ACC112 (cell line): ENCODE data around the gene ST6GALNAC2.

ENCODE experiments used
- H2AFZ ChIP-seq: fragments of 200-600 bp; sonication (generic); one replicate; pipeline ENCODE4 v1.6.0; 2017; ENCODE audit warnings: antibody characterized with exemption, low read length; ENCODE audit not compliant: unreplicated experiment
- H3K27ac ChIP-seq: fragments of 200-600 bp; sonication (generic); 2 replicates; pipeline ENCODE4 v1.5.1; 2014; ENCODE audit warnings: low read depth, mild to moderate bottlenecking, antibody characterized with exemption, low read length, moderate library complexity
- H3K27me3 ChIP-seq: fragments of 200-600 bp; sonication (generic); 2 replicates; pipeline ENCODE4 v1.6.1; 2014; ENCODE audit warnings: mild to moderate bottlenecking, antibody characterized with exemption, low read length, moderate library complexity, mixed read lengths; ENCODE audit not compliant: insufficient read depth
- H3K36me3 ChIP-seq: fragments of 200-600 bp; sonication (generic); 2 replicates; pipeline ENCODE4 v1.6.1; 2016; ENCODE audit warnings: mild to moderate bottlenecking, antibody characterized with exemption, low read length, moderate library complexity, mixed read lengths; ENCODE audit not compliant: insufficient read depth
- H3K4me1 ChIP-seq: fragments of 200-600 bp; sonication (generic); one replicate; pipeline ENCODE4 v1.6.1; 2016; ENCODE audit warnings: low read length, mixed read lengths; ENCODE audit not compliant: insufficient read depth, unreplicated experiment, control insufficient read depth
- H3K4me3 ChIP-seq: fragments of 200-600 bp; sonication (generic); 2 replicates; pipeline ENCODE4 v1.5.1; 2014; ENCODE audit warnings: mild to moderate bottlenecking, low read depth, low read length
- H3K79me2 ChIP-seq: fragments of 200-600 bp; sonication (generic); one replicate; pipeline ENCODE4 v1.6.0; 2016; ENCODE audit warnings: low read length; ENCODE audit not compliant: control insufficient read depth, unreplicated experiment, insufficient read depth

The ST6GALNAC2 gene

GRCh38 chr17:76585649-76586593 is at the start of gene ST6GALNAC2:
Gene ST6GALNAC2 (minus strand): TSS chr17:76585860. CDS start chr17:76585808, 52 bp downstream.
- peak within 1 kb of the TSS; percentile 11 for H2AFZ ChIP-seq
- H3K27ac ChIP-seq: no peak within 1 kb of the TSS
- peak within 1 kb of the TSS; percentile 71 for H3K4me3 ChIP-seq
- H3K4me1 ChIP-seq: peaks cover under 1% of the 10 kb centered on the region
- no peaks in the 10 kb centered on the region for H3K79me2 ChIP-seq
- no peaks in the 10 kb centered on the region for H3K36me3 ChIP-seq
- peaks cover 28% of the 10 kb centered on the region for H3K27me3 ChIP-seq

DNA sequence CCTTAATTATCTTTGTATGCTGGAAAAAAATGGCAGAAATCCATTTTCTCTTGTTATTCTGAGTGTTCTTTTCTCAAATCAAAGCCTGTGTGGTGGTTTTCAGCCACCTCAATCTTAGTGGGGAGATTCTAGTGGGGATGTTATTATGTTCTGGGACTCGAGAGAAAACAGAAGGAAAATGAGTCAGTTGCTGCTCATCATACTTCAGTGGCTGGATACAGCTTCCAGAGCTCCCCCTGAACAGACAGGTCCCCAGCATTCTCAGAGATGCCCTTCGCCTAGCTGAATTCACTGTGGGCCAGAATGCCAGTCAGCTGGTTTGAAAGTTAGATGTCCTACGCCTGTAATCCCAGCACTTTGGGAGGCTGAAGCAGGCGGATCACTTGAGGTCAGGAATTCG is 49.4 kb upstream of the ST6GALNAC2 start:
- H3K4me1 ChIP-seq: peaks cover 12% of the 10 kb centered on the region
- H2AFZ ChIP-seq: no peak overlapping the region
- H3K27me3 ChIP-seq: no peaks in the 10 kb centered on the region
- H3K4me3 ChIP-seq: no peak overlapping the region
- no peaks in the 10 kb centered on the region for H3K36me3 ChIP-seq
- no peak overlapping the region for H3K27ac ChIP-seq
- H3K79me2 ChIP-seq: no peaks in the 10 kb centered on the region

- peaks cover 12% of the 10 kb centered on the region for H3K4me1 ChIP-seq
- no peak overlapping the region for H3K27ac ChIP-seq
- no peaks in the 10 kb centered on the region for H3K79me2 ChIP-seq
- no peaks in the 10 kb centered on the region for H3K27me3 ChIP-seq
- no peak overlapping the region for H2AFZ ChIP-seq
- no peaks in the 10 kb centered on the region for H3K36me3 ChIP-seq
- H3K4me3 ChIP-seq: no peak overlapping the region
Observed at GRCh38 chr17:76633628-76634328, 48.1 kb upstream of the ST6GALNAC2 start.

DNA sequence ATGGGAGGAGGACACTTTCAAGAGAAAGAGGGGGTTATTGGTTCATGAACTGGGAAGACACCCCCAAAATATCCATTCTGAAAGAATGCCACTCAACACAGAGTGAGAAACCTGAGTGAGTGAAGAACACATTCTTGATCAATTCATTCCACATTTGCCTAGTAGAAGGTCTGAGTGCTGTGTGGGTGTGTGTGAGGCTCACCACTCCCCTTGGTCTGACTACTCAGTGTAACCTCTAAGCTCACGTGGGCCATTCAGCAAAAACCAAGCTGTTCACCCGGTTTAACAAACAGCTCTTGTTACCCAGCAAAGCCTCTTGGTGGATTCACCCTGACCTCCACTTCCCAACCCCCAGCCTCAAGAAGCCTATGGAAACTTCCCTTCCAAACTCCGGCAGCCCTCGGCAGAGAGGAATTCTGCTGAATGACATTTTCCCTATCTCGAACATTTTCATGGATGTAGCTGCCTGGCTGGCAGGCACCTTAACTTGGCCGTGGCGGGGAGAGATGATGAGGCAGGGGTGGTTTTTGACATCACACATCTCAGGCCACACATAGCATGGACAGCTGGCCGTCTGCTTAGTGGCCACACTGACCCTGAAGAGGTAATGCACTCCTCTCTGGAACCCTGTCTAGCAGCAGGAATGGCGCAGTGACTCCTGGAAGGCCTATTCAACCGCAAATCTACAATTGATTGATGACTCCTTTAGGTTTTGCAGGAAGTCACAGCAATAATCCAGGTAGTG is 46.3 kb upstream of the ST6GALNAC2 start:
- H3K27me3 ChIP-seq: no peaks in the 10 kb centered on the region
- no peak overlapping the region for H3K4me3 ChIP-seq
- no peak overlapping the region for H2AFZ ChIP-seq
- H3K27ac ChIP-seq: no peak overlapping the region
- H3K79me2 ChIP-seq: no peaks in the 10 kb centered on the region
- H3K4me1 ChIP-seq: peaks cover 12% of the 10 kb centered on the region
- no peaks in the 10 kb centered on the region for H3K36me3 ChIP-seq

- Histone ChIP-seq H3K27ac (no peak overlapping the region), H2AFZ (no peak overlapping the region), H3K27me3 (no peaks in the 10 kb centered on the region), H3K36me3 (no peaks in the 10 kb centered on the region), H3K4me3 (no peak overlapping the region), H3K4me1 (peaks cover 5% of the 10 kb centered on the region), H3K79me2 (no peaks in the 10 kb centered on the region)
Observed at GRCh38 chr17:76630151-76630550, 44.5 kb upstream of the ST6GALNAC2 start.

DNA sequence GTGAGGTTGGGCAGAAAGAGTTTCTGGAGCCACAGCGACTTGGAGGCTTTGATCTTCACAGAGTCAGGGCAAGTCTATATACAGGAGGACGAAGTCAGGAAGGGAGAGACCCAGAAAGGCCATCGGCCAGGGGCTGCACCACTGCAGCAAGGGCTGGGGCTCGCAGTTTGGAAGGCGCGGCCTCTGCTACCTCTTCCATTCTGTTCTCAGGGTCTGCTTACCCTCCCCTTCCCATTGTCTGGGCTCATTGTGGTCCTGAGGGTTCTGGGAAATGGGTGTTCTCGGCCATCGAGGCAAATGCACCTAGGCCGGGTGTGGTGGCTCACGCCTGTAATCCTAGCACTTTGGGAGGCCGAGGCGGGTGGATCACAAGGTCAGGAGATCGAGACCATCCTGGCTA is 41.9 kb upstream of the ST6GALNAC2 start:
- Histone ChIP-seq H3K27me3 (no peaks in the 10 kb centered on the region), H3K4me1 (peaks cover 9% of the 10 kb centered on the region), H3K27ac (no peak overlapping the region), H3K79me2 (no peaks in the 10 kb centered on the region), H3K4me3 (no peak overlapping the region), H2AFZ (no peak overlapping the region), H3K36me3 (no peaks in the 10 kb centered on the region)

DNA sequence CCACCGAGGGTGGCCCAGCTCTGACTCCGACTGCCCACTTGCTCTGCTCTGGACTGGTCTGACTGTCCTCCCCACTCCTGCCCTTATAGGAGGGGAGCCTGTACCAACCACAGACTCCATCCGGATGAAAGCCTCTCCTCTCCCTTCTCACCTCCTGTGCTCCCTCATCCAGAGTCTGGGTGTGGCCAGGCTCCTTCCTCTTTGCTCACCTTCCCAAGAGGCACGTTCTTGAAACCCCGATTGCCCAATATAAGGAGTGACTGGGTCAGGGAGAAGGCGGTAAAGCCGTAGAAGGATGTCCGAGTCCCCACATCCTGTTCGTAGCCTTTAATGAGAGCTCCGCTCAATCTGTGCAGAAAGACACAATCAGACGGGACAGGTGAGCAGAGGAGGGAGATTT is 40.8 kb upstream of the ST6GALNAC2 start:
- no peaks in the 10 kb centered on the region for H3K36me3 ChIP-seq
- peaks cover 9% of the 10 kb centered on the region for H3K4me1 ChIP-seq

DNA sequence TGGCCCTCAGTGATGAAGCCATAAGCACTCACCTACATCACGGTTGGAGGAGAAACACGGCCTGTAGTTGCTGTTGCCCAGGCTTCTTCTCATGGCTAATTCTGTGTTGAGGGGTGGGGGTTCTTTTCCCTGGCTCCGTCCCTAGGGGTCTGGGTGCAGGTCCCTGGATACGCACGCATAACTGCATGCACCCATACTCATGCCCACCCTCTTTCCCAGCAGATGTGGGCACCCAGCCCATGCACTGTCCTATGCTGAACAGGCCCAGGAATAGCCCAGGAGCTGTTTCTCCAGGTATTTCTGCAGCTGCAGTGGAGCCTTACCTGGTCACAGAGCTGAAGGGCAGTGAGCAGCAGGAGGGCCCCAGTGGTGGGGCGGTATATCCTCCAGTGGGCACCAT is 39.8 kb upstream of the ST6GALNAC2 start:
- H3K4me1 ChIP-seq: peaks cover 9% of the 10 kb centered on the region
- H3K36me3 ChIP-seq: no peaks in the 10 kb centered on the region
- no peaks in the 10 kb centered on the region for H3K79me2 ChIP-seq
- no peak overlapping the region for H2AFZ ChIP-seq
- no peaks in the 10 kb centered on the region for H3K27me3 ChIP-seq
- H3K27ac ChIP-seq: no peak overlapping the region
- H3K4me3 ChIP-seq: no peak overlapping the region

More for the DNA sequence above, 40.8 kb upstream of the ST6GALNAC2 start:
- no peak overlapping the region for H2AFZ ChIP-seq
- H3K79me2 ChIP-seq: no peaks in the 10 kb centered on the region
- no peak overlapping the region for H3K4me3 ChIP-seq
- H3K27ac ChIP-seq: no peak overlapping the region
- H3K27me3 ChIP-seq: no peaks in the 10 kb centered on the region

- no peaks in the 10 kb centered on the region for H3K27me3 ChIP-seq
- peaks cover 9% of the 10 kb centered on the region for H3K4me1 ChIP-seq
- H3K4me3 ChIP-seq: 0 out of 2 replicates have a peak overlapping the region, but pooled peaks have one; percentile 37
- no peaks in the 10 kb centered on the region for H3K79me2 ChIP-seq
- H3K36me3 ChIP-seq: no peaks in the 10 kb centered on the region
- no peak overlapping the region for H3K27ac ChIP-seq
- H2AFZ ChIP-seq: peak overlapping the region; percentile 84
Observed at GRCh38 chr17:76623271-76624146, 37.8 kb upstream of the ST6GALNAC2 start.

DNA sequence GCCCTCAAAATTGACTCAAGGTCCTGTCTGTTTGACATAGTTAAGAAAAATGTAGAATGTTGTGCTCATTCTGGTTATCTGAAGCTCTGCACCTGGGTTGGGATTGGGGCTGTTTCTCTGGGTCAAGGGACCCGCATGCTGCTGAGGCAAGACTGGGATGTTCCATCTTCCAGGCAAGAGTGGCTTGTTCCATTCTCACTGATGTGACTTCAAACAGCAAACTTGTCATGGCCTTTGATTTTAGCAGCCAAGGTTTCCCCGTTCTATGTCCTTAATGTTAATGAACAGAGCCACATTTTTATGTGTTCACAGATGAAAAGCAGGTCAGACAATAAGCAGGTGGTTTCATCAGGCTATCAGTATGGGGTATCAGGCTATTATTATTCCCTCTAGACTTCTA is 32.2 kb upstream of the ST6GALNAC2 start:
- Histone ChIP-seq H3K27me3 (no peaks in the 10 kb centered on the region), H2AFZ (no peak overlapping the region), H3K4me1 (no peaks in the 10 kb centered on the region), H3K4me3 (no peak overlapping the region), H3K27ac (no peak overlapping the region), H3K79me2 (no peaks in the 10 kb centered on the region), H3K36me3 (no peaks in the 10 kb centered on the region)
